Liver (tissue), 9 donors: Measurements from ENCODE around the gene PHF19. TPM values are rescaled to one million over a fixed set of nuclear protein-coding genes. Genes with fewer than 3 reads are reported as not detected.

Experiments
- DNase-seq: peaks from one replicate; pipeline ENCODE4 v3.0.0-alpha.2; 2017; ENCODE audit warnings: low spot score
- H3K27ac ChIP-seq, 2 donors: one replicate each; pipeline ENCODE4 v1.7.0; 2013; ENCODE audit warnings: inconsistent platforms in 2 of 2, low read length in 2 of 2, control low read depth in 1 of 2, low read depth in 1 of 2, mild to moderate bottlenecking in 1 of 2
- H3K27me3 ChIP-seq, 4 donors: one replicate each; pipeline versions ENCODE4 v1.6.1 to v1.7.0; 2013; ENCODE audit warnings: low read length in 3 of 4, inconsistent platforms in 1 of 4, mild to moderate bottlenecking in 1 of 4, moderate library complexity in 1 of 4; ENCODE audit not compliant: control insufficient read depth in 4 of 4, insufficient read depth in 4 of 4
- H3K36me3 ChIP-seq, 4 donors: one replicate each; pipeline versions ENCODE4 v1.6.1 to v1.7.0; 2013; ENCODE audit warnings: low read length in 3 of 4, mild to moderate bottlenecking in 3 of 4, low read depth in 1 of 4, moderate library complexity in 1 of 4; ENCODE audit not compliant: control insufficient read depth in 4 of 4, insufficient read depth in 3 of 4
- H3K4me1 ChIP-seq, 4 donors: one replicate each; pipeline versions ENCODE4 v1.6.1 to v1.7.0; 2013; ENCODE audit warnings: low read length in 3 of 4, mild to moderate bottlenecking in 3 of 4, moderate library complexity in 1 of 4; ENCODE audit not compliant: control insufficient read depth in 4 of 4, insufficient read depth in 4 of 4
- H3K4me3 ChIP-seq, 3 donors: one replicate each; pipeline versions ENCODE4 v1.6.1 to v1.7.0; 2013; ENCODE audit warnings: low read length in 3 of 3, control low read depth in 1 of 3, low read depth in 1 of 3, mild to moderate bottlenecking in 1 of 3
- H3K9ac ChIP-seq, 2 donors: one replicate each; pipeline ENCODE4 v1.7.0; 2013; ENCODE audit warnings: low read length in 2 of 2, mild to moderate bottlenecking in 2 of 2, moderate library complexity in 2 of 2, control low read depth in 1 of 2, low read depth in 1 of 2
- H3K9me3 ChIP-seq, 4 donors: one replicate each; pipeline versions ENCODE4 v1.6.1 to v1.7.0; 2013; ENCODE audit warnings: low read length in 3 of 4; ENCODE audit not compliant: control insufficient read depth in 4 of 4
- FOXA1 ChIP-seq: IDR thresholded peaks from 2 replicates; pipeline ENCODE4 v1.6.1; 2016; ENCODE audit warnings: antibody characterized with exemption
- FOXA2 ChIP-seq: IDR thresholded peaks from 2 replicates; pipeline ENCODE4 v1.6.1; 2016; ENCODE audit warnings: antibody characterized with exemption
- HNF4A ChIP-seq, 2 donors: conservative IDR thresholded peaks; 2 replicates each; pipeline ENCODE4 v1.6.1; 2016; ENCODE audit warnings: antibody characterized with exemption in 2 of 2, mild to moderate bottlenecking in 2 of 2
- JUND ChIP-seq, 2 donors: IDR thresholded peaks; 2 replicates each; pipeline ENCODE4 v1.6.1; 2016; ENCODE audit warnings: antibody characterized with exemption in 2 of 2
- MAX ChIP-seq: IDR thresholded peaks from 2 replicates; pipeline ENCODE4 v1.6.1; 2016; ENCODE audit warnings: antibody characterized with exemption
- RAD21 ChIP-seq, 2 donors: IDR thresholded peaks; 2 replicates each; pipeline ENCODE4 v1.6.1; 2016; ENCODE audit warnings: antibody characterized with exemption in 2 of 2, mild to moderate bottlenecking in 2 of 2
- REST ChIP-seq: IDR thresholded peaks from 2 replicates; pipeline ENCODE4 v1.6.1; 2016; ENCODE audit warnings: antibody characterized with exemption, mild to moderate bottlenecking
- RXRA ChIP-seq, 2 donors: IDR thresholded peaks; 2 replicates each; pipeline ENCODE4 v1.6.1; 2017 to 2018; ENCODE audit warnings: antibody characterized with exemption in 2 of 2, mild to moderate bottlenecking in 1 of 2
- SP1 ChIP-seq: IDR thresholded peaks from 2 replicates; pipeline ENCODE4 v1.6.1; 2018; ENCODE audit warnings: antibody characterized with exemption, mild to moderate bottlenecking
- WGBS: extraction: QIAGEN DNeasy Blood & Tissue Kit; methylation state at CpG from one replicate; pipeline ENCODE4 v1.1.7; 2013; 5-methylcytosine and 5-hydroxymethylcytosine counted together
- polyA plus RNA-seq, 2 donors: library from polyadenylated mRNA; stranded (reverse) in 1 of 2; unstranded in 1 of 2; fragments of 200-250 nt in 1 of 2; fragments of >200 nt in 1 of 2; fragmentation: Nextera tagmentation in 1 of 2; extraction: Ambion mirVana in 1 of 2; gene quantifications; one replicate each; pipeline versions ENCODE4 v1.2.1 to v1.2.3, GENCODE V29; 2013 to 2015
- total RNA-seq, 2 donors: library from RNA; depleted of rRNA; stranded (reverse); fragments of >200 nt; gene quantifications; one replicate each; pipeline ENCODE4 v1.2.3, GENCODE V29; 2014
- TF ChIP-seq, protein P1 (sequence below): IDR thresholded peaks from 2 replicates; pipeline ENCODE4 v1.6.1; 2016; ENCODE audit warnings: antibody characterized with exemption
- TF ChIP-seq, protein P2 (sequence below): IDR thresholded peaks from 2 replicates; pipeline ENCODE4 v1.6.1; 2016; ENCODE audit warnings: antibody characterized with exemption
- donor health status: healthy.
- donor health status: healthy.
- donor health status: healthy.
- donor health status: healthy.
- donor health status: healthy.

Gene PHF19
- total and polyA plus RNA-seq, 4 donors, result 1.9 to 16.0 (median 3.5) TPM

DNA sequence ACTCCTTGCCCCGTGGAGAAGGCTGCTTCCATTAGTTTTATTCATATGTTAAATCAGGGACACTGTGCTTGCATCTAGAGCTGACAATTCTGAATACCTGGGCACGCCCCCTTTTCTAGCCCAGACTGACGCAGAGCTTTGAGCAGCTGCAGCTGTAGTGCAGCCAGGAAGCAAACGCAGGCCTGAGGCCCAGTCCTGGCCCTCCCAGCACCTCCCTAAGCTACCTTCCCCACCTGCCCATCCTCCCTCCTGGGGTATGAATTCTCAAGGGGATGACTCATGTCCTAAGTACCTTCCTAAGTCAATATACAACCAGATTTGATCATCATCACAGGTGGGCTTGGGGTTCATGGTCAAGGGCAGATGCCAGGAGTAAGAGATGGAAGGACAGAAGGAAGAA is 3.5 kb downstream of the PHF19 start:
- H3K9me3 ChIP-seq, result no peaks in the 10 kb centered on the region
- WGBS, result 87% methylated on average over 4 of the region's 4 CpGs
- peak overlapping the region in 1 of 2 donors; percentile 61 for H3K27ac ChIP-seq

GRCh38 chr9:120872791-120873502 is 4.0 kb downstream of the PHF19 start:
- TF ChIP-seq FOXA2 (no peak), SP1 (peak; percentile 10)
- TF ChIP-seq, protein P1, sequence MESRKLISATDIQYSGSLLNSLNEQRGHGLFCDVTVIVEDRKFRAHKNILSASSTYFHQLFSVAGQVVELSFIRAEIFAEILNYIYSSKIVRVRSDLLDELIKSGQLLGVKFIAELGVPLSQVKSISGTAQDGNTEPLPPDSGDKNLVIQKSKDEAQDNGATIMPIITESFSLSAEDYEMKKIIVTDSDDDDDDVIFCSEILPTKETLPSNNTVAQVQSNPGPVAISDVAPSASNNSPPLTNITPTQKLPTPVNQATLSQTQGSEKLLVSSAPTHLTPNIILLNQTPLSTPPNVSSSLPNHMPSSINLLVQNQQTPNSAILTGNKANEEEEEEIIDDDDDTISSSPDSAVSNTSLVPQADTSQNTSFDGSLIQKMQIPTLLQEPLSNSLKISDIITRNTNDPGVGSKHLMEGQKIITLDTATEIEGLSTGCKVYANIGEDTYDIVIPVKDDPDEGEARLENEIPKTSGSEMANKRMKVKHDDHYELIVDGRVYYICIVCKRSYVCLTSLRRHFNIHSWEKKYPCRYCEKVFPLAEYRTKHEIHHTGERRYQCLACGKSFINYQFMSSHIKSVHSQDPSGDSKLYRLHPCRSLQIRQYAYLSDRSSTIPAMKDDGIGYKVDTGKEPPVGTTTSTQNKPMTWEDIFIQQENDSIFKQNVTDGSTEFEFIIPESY, result no peak
- no peak overlapping the region for H3K9ac ChIP-seq
- peak overlapping the region in 1 of 2 donors; percentile 61 for H3K27ac ChIP-seq
- no peak for DNase-seq
- no peaks in the 10 kb centered on the region for H3K36me3 ChIP-seq
- H3K4me1 ChIP-seq, result peaks cover 2 to 21% (median 14%) of the 10 kb centered on the region in 4 donors
- H3K4me3 ChIP-seq, result no peak overlapping the region
- WGBS, result 53% methylated on average over 3 of the region's 3 CpGs
- H3K9me3 ChIP-seq, result no peaks in the 10 kb centered on the region
- no peaks in the 10 kb centered on the region for H3K27me3 ChIP-seq

More for the DNA sequence above, 3.5 kb downstream of the PHF19 start:
- TF ChIP-seq JUND (IDR thresholded peaks at IDR 0.05) (no peak), RXRA (IDR thresholded peaks at IDR 0.05) (no peak), HNF4A (conservative IDR thresholded peaks at IDR 0.05) (no peak), MAX (no peak), FOXA1 (no peak), REST (no peak), RAD21 (IDR thresholded peaks at IDR 0.05) (no peak)
- TF ChIP-seq, protein P1, result no peak
- TF ChIP-seq, protein P2, sequence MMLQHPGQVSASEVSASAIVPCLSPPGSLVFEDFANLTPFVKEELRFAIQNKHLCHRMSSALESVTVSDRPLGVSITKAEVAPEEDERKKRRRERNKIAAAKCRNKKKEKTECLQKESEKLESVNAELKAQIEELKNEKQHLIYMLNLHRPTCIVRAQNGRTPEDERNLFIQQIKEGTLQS, result no peak
- H3K9ac ChIP-seq, result no peak overlapping the region
- DNase-seq, result no peak
- H3K4me3 ChIP-seq, result no peak overlapping the region
- H3K27me3 ChIP-seq, result no peaks in the 10 kb centered on the region
- H3K4me1 ChIP-seq, result peaks cover 2 to 16% (median 11%) of the 10 kb centered on the region in 4 donors
- no peaks in the 10 kb centered on the region for H3K36me3 ChIP-seq
